IMR-90 (cell line): ENCODE measurements around the gene ADGRD1. TPM values are rescaled to one million over a fixed set of nuclear protein-coding genes. Genes with fewer than 3 reads are reported as not detected.

Experiments
- ATAC-seq: fragments of 200-7000 bp; cut with Tn5 transposase; 2 replicates; pipeline ENCODE4 v1.9.1; 2020; ENCODE audit warnings: low read depth, mild to moderate bottlenecking, moderate library complexity
- BruUV-seq: library from RNA; stranded (reverse); fragments of 400-500 nt; replicated peaks from 2 replicates; lab custom pipeline; 2021; lab: Mats Ljungman, UMichigan
- CTCF ChIA-PET: fragments of 300-600 bp; formaldehyde crosslinking; extraction: SDS; loops from one replicate; lab custom pipeline; 2021; ENCODE audit warnings: antibody characterized with exemption; lab: Yijun Ruan, JAX
- POLR2A ChIA-PET: fragments of 300-600 bp; sonication (Branson Sonifier 250); formaldehyde crosslinking; loops from one replicate; lab custom pipeline; 2022; ENCODE audit warnings: antibody characterized with exemption; ENCODE audit not compliant: unreplicated experiment; lab: Charles Lee
- DNase-seq: peaks from one replicate; pipeline ENCODE4 v3.0.0; 2013
- H2AFZ ChIP-seq: replicated peaks from 2 replicates; pipeline ENCODE3; 2013; ENCODE audit warnings: low read length, mild to moderate bottlenecking; ENCODE audit not compliant: poor library complexity
- H2AK5ac ChIP-seq: 2 replicates; pipeline ENCODE4 v1.6.1; 2013; ENCODE audit warnings: low read depth, low read length, inconsistent platforms
- H2AK9ac ChIP-seq: replicated peaks from 2 replicates; pipeline ENCODE3; 2013; ENCODE audit warnings: mild to moderate bottlenecking, low read depth, low read length, moderate library complexity; ENCODE audit not compliant: poor library complexity
- H2BK120ac ChIP-seq: 2 replicates; pipeline ENCODE4 v1.6.1; 2013; ENCODE audit warnings: low read depth, low read length, inconsistent platforms
- H2BK15ac ChIP-seq: 3 replicates; pipeline ENCODE4 v1.6.1; 2013; ENCODE audit warnings: low read depth, low read length, inconsistent platforms
- H2BK20ac ChIP-seq: 2 replicates; pipeline ENCODE4 v1.6.1; 2013; ENCODE audit warnings: low read depth, mild to moderate bottlenecking, inconsistent platforms, low read length, moderate library complexity
- H2BK5ac ChIP-seq: 2 replicates; pipeline ENCODE4 v1.6.1; 2013; ENCODE audit warnings: mild to moderate bottlenecking, low read depth, low read length, inconsistent platforms; ENCODE audit not compliant: poor library complexity, severe bottlenecking
- H3K14ac ChIP-seq: replicated peaks from 2 replicates; pipeline ENCODE4 v1.6.1; 2013; ENCODE audit warnings: low read depth, low read length, inconsistent platforms
- H3K18ac ChIP-seq: 2 replicates; pipeline ENCODE4 v1.6.1; 2013; ENCODE audit warnings: low read depth, low read length, control low read depth
- H3K23ac ChIP-seq: 2 replicates; pipeline ENCODE4 v1.6.1; 2013; ENCODE audit warnings: low read depth, low read length, inconsistent platforms
- H3K27ac ChIP-seq: 2 replicates; pipeline ENCODE4 v1.5.1; 2013; ENCODE audit warnings: mild to moderate bottlenecking, control low read depth, low read length; ENCODE audit not compliant: insufficient read depth
- H3K27me3 ChIP-seq: 2 replicates; pipeline ENCODE4 v1.6.1; 2013; ENCODE audit warnings: low read length; ENCODE audit not compliant: control insufficient read depth, insufficient read depth
- H3K36me3 ChIP-seq: 2 replicates; pipeline ENCODE4 v1.6.1; 2013; ENCODE audit warnings: low read length, mixed read lengths; ENCODE audit not compliant: control insufficient read depth, insufficient read depth
- H3K4ac ChIP-seq: 2 replicates; pipeline ENCODE4 v1.6.1; 2013; ENCODE audit warnings: low read depth, low read length, inconsistent platforms
- H3K4me1 ChIP-seq: 2 replicates; pipeline ENCODE4 v1.6.1; 2013; ENCODE audit warnings: low read length, mixed read lengths; ENCODE audit not compliant: control insufficient read depth, insufficient read depth
- H3K4me2 ChIP-seq: 2 replicates; pipeline ENCODE4 v1.6.1; 2013; ENCODE audit warnings: low read depth, mild to moderate bottlenecking, control low read depth, low read length, moderate library complexity
- H3K4me3 ChIP-seq: 2 replicates; pipeline ENCODE4 v1.5.1; 2013; ENCODE audit warnings: low read depth, mild to moderate bottlenecking, control low read depth, low read length, moderate library complexity; ENCODE audit not compliant: insufficient read depth
- H3K56ac ChIP-seq: 2 replicates; pipeline ENCODE4 v1.6.1; 2013; ENCODE audit warnings: low read length, inconsistent platforms; ENCODE audit not compliant: insufficient read depth; ENCODE audit errors: extremely low read depth
- H3K79me1 ChIP-seq, 2 experiments: 2 replicates each; pipeline ENCODE4 v1.6.1; 2013; ENCODE audit warnings: low read length in 2 of 2, inconsistent platforms in 1 of 2, low read depth in 1 of 2
- H3K9ac ChIP-seq: 2 replicates; pipeline ENCODE4 v1.6.1; 2013; ENCODE audit warnings: low read depth, low read length, control low read depth
- H3K9me1 ChIP-seq: 2 replicates; pipeline ENCODE4 v1.6.1; 2013; ENCODE audit warnings: low read length, inconsistent platforms; ENCODE audit not compliant: insufficient read depth
- H3K9me3 ChIP-seq: 2 replicates; pipeline ENCODE4 v1.6.1; 2013; ENCODE audit warnings: low read length; ENCODE audit not compliant: control insufficient read depth, insufficient read depth
- H4K20me1 ChIP-seq: 2 replicates; pipeline ENCODE4 v1.6.1; 2013; ENCODE audit warnings: low read length, inconsistent platforms; ENCODE audit not compliant: insufficient read depth
- H4K5ac ChIP-seq: 2 replicates; pipeline ENCODE4 v1.6.1; 2013; ENCODE audit warnings: mild to moderate bottlenecking, low read depth, low read length, control low read depth
- H4K8ac ChIP-seq, 2 experiments: 2 replicates each; pipeline ENCODE4 v1.6.1; 2013; ENCODE audit warnings: low read depth in 2 of 2, low read length in 2 of 2, control low read depth in 1 of 2, inconsistent platforms in 1 of 2
- H4K91ac ChIP-seq: 2 replicates; pipeline ENCODE4 v1.6.1; 2013; ENCODE audit warnings: low read depth, low read length, inconsistent platforms; ENCODE audit not compliant: insufficient read depth
- FOS ChIP-seq: fragments of 150-350 bp; IDR thresholded peaks from 2 replicates; pipeline ENCODE4 v1.6.1; 2016; ENCODE audit warnings: low read depth, low read length
- MXI1 ChIP-seq: IDR thresholded peaks from 2 replicates; pipeline ENCODE4 v1.6.1; 2012; ENCODE audit warnings: low read depth, mild to moderate bottlenecking, low read length, moderate library complexity, borderline replicate concordance
- RCOR1 ChIP-seq: IDR thresholded peaks from 2 replicates; pipeline ENCODE4 v1.6.1; 2012; ENCODE audit warnings: mild to moderate bottlenecking, low read length, improper control_type of control experiment; ENCODE audit not compliant: insufficient replicate concordance
- WGBS, 2 experiments: methylation state at CpG; one replicate each; pipeline versions ENCODE4 v1.1.5 to v1.1.7; 2013; ENCODE audit warnings: missing lambda C conversion rate in 2 of 2; ENCODE audit not compliant: insufficient read length in 1 of 2; ENCODE audit errors: extremely low coverage in 2 of 2; 5-methylcytosine and 5-hydroxymethylcytosine counted together
- dilution Hi-C: fragments of 300-500 bp; cut with HindIII; formaldehyde crosslinking; loops from one replicate; pipeline ENCODE4 v1.14.3; 2018; ENCODE audit warnings: low sequenced_read_pairs; ENCODE audit not compliant: unreplicated experiment
- in situ Hi-C: fragments of 300-500 bp; cut with MboI; formaldehyde crosslinking; loops from 3 replicates; pipeline ENCODE4 v1.14.3; 2019; ENCODE audit warnings: low sequenced_read_pairs, inconsistent platforms, mixed read lengths
- intact Hi-C: fragments of 100-400 bp; cut with micrococcal nuclease; formaldehyde crosslinking; loops from 2 replicates; pipeline ENCODE4 v1.10.0; 2022
- polyA plus RNA-seq, 3 experiments: library from polyadenylated mRNA; depleted of rRNA; stranded (reverse); fragments of >200 nt; gene quantifications; 2 replicates each; pipeline ENCODE4 v1.2.3, GENCODE V29; 2012; ENCODE audit warnings: low replicate concordance in 1 of 3
- total RNA-seq: library from RNA; depleted of rRNA; stranded (reverse); fragments of >200 nt; gene quantifications from 2 replicates; pipeline ENCODE4 v1.2.3, GENCODE V29; 2012
- TF ChIP-seq, protein P1 (sequence below): fragments of 150-350 bp; IDR thresholded peaks from 2 replicates; pipeline ENCODE4 v1.6.1; 2017; ENCODE audit warnings: mild to moderate bottlenecking, antibody characterized with exemption, low read length, low read depth

The ADGRD1 gene
- total and polyA plus RNA-seq, 2 of the 4 experiments (the other 2 are of a cell fraction), result not detected

DNA sequence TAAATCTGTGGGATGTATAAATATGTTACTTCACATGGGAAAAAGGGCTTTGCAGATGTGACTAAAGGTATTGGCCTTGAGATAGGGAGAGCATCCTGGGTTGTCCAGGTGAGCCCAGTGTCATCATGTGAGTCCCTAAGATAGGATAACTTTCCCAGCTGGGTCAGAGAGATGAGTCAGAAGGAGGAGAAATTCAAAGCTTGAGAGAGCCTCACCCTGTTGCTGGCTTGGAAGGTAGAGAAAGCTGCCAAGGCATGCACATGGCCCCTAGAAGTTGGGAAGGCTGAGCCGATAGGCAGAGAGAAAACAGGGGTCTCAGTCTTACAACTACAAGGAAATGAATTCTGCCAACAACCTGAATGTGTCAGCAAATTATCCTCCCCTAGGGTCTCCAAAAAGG, 213.0 kb downstream of the ADGRD1 start:
- no peak overlapping the region for H2AK5ac ChIP-seq
- H3K4me3 ChIP-seq, result no peak overlapping the region
- ChIA-PET CTCF (no interaction called here), POLR2A (no interaction called here)
- no TSS peak for BruUV-seq
- H3K9me3 ChIP-seq, result peaks cover 26% of the 10 kb centered on the region
- no peak overlapping the region for H2AFZ ChIP-seq
- no peak overlapping the region for H2BK5ac ChIP-seq
- TF ChIP-seq FOS, result no peak
- TF ChIP-seq MXI1, result no peak
- TF ChIP-seq, protein P1, sequence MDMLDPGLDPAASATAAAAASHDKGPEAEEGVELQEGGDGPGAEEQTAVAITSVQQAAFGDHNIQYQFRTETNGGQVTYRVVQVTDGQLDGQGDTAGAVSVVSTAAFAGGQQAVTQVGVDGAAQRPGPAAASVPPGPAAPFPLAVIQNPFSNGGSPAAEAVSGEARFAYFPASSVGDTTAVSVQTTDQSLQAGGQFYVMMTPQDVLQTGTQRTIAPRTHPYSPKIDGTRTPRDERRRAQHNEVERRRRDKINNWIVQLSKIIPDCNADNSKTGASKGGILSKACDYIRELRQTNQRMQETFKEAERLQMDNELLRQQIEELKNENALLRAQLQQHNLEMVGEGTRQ, result no peak
- TF ChIP-seq RCOR1, result no peak
- no peaks in the 10 kb centered on the region for H3K27me3 ChIP-seq
- H3K4me2 ChIP-seq, result no peak overlapping the region
- H2BK20ac ChIP-seq, result no peak overlapping the region
- no peak overlapping the region for H4K8ac ChIP-seq
- H2BK15ac ChIP-seq, result no peak overlapping the region
- H3K23ac ChIP-seq, result no peak overlapping the region
- no peak overlapping the region for H4K91ac ChIP-seq
- no peak overlapping the region for H3K4ac ChIP-seq
- in situ Hi-C loops, result no loop called here
- H3K4me1 ChIP-seq, result no peaks in the 10 kb centered on the region
- H4K5ac ChIP-seq, result no peak overlapping the region
- H3K9me1 ChIP-seq, result no peaks in the 10 kb centered on the region
- no peak overlapping the region for H2BK120ac ChIP-seq
- H3K36me3 ChIP-seq, result no peaks in the 10 kb centered on the region
- dilution Hi-C loops, result no loop called here
- DNase-seq, result no peak
- no peaks in the 10 kb centered on the region for H4K20me1 ChIP-seq
- no peak for ATAC-seq
- no CpG with 5 or more reads among the region's 1 CpG for WGBS, 2 experiments
- H3K56ac ChIP-seq, result no peak overlapping the region
- H3K18ac ChIP-seq, result no peak overlapping the region
- H3K9ac ChIP-seq, result no peak overlapping the region
- no peak overlapping the region for H2AK9ac ChIP-seq
- no peaks in the 10 kb centered on the region for H3K79me1 ChIP-seq
- no peak overlapping the region for H3K27ac ChIP-seq
- intact Hi-C loops, result no loop called here
- no peak overlapping the region for H3K14ac ChIP-seq
